RWPE1 (cell line): ENCODE results near the gene PDZD2.

ENCODE experiments used
- CTCF ChIA-PET: fragments of 350-600 bp; sonication (Branson Sonifier 250); formaldehyde crosslinking; extraction: SDS; loops from one replicate; lab custom pipeline; 2021; lab: Yijun Ruan, JAX
- POLR2A ChIA-PET: fragments of 400-600 bp; formaldehyde crosslinking; extraction: SDS; loops from one replicate; lab custom pipeline; 2020; ENCODE audit warnings: antibody characterized with exemption; ENCODE audit not compliant: low non-redundant PET; lab: Yijun Ruan, JAX
- DNase-seq: peaks from one replicate; pipeline ENCODE4 v3.0.0; 2012; ENCODE audit warnings: low spot score
- H3K27ac ChIP-seq: fragments of 450-650 bp; 2 replicates; pipeline ENCODE4 v1.5.1; 2017
- CTCF ChIP-seq: fragments of 450-650 bp; conservative IDR thresholded peaks from 2 replicates; pipeline ENCODE4 v1.5.1; 2017; ENCODE audit warnings: low read depth, mild to moderate bottlenecking

PDZD2 gene

DNA sequence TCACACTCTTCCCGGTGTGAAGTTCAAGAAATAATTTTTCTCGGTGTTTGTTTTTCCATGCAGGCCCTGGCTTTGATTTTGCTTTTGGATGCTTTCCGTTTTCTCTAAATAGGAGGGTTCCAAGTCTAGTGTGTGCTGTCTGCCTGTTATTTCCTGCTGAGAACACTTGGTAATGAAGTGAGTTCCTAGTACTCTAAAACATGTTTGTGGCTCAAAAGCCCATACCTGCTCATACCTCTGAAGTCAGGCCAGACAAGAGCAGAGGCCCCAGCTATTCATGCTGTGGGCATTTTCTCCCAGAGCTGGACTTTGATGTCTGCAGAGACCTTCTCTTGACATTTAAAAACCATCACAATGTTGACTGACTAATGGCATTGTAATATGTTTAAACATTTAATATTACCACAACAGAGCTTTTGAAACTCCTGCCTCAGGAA, 324.0 kb downstream of the PDZD2 start:
- no peak for TF ChIP-seq CTCF
- POLR2A ChIA-PET: no interaction called here

DNA sequence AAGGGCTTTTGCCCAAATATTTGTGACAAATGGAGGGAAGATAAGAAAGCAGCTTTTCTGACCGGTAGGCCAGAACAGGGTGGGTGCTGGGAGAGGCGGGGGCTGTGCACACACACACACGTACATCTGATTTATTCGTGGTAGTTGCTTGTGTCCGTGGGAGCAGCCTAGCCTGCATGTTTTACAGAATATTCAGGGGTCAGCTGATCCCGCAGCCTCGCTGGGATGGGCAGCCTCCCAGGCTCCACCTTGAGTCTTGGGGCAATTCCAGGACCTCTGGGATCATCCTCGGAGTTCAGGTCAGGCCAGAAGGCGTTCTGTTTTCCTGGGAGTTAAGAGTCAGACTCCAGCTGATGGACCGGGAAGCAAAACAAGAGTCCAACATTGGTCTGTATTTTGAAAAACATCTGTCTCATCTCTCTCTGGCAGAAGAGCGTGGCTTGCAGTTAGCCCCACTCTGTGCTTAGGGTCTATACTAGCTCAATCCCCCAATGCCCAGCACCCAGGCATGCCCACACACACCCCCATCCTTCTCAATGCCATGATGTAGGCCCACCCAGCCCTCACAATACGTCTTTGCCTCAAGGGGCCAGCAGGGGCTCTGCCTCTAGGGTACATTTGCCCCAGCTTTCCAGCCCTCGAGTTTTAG, 324.6 kb downstream of the PDZD2 start:
- ChIA-PET POLR2A (no interaction called here), CTCF (interaction anchor here (0.5 to 0.6 kb wide), 2 partner anchors 85 to 166 kb away, joined by 3 read pairs; no protein-coding TSS in a partner anchor)

More for the DNA sequence above, 324.0 kb downstream of the PDZD2 start:
- no peak for DNase-seq
- H3K27ac ChIP-seq: no peak overlapping the region
- CTCF ChIA-PET: interaction anchor here (0.5 to 0.6 kb wide), 2 partner anchors 85 to 165 kb away, joined by 3 read pairs; no protein-coding TSS in a partner anchor

DNA sequence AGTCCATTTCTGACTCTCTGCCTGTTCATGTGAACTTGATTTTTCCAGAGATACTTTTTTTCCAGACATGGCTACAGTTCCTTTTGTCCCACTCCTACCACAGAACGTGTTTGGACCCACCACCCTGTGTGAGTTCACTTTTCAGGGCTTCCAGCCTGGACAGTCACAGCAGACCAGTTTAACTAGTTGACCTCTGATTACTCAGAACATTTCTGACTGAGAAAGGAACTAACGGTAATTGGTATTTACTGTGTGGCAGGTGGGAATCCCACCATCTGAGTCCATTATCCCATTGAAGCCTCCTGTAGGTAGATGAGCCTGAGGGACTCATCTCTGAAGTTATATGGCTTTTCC, 325.1 kb downstream of the PDZD2 start:
- DNase-seq: peak; percentile 31
- no peak for TF ChIP-seq CTCF
- H3K27ac ChIP-seq: no peak overlapping the region
- ChIA-PET POLR2A (no interaction called here), CTCF (no interaction called here)

More for the DNA sequence above, 324.6 kb downstream of the PDZD2 start:
- H3K27ac ChIP-seq: no peak overlapping the region
- TF ChIP-seq CTCF: no peak
- DNase-seq: no peak

DNA sequence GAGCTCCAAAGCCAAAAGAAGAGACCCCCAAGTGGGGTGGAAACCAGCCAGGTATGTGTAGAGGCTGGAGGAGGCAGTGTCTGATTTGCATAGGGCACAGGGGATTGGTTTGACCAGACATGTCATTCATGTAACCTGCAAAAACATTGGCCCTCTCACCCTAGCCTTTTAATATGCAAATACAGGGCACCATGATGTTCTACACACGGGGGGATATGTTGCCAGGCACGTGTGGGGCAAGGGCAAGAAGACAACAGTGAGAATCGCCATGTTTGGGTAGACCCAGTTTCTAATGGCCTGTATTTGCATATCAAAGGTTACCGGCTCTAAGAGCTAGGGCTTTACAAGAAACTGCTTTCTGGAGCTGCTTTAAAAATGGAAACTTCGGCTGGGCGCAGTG, 326.3 kb downstream of the PDZD2 start:
- no peak overlapping the region for H3K27ac ChIP-seq
- no peak for DNase-seq
- TF ChIP-seq CTCF: no peak
- ChIA-PET POLR2A (no interaction called here), CTCF (no interaction called here)

GRCh38 chr5:31966936-31967335, 328.0 kb downstream of the PDZD2 start:
- TF ChIP-seq CTCF: no peak
- ChIA-PET CTCF (no interaction called here), POLR2A (no interaction called here)
- DNase-seq: no peak
- peak overlapping the region; percentile 36 for H3K27ac ChIP-seq

DNA sequence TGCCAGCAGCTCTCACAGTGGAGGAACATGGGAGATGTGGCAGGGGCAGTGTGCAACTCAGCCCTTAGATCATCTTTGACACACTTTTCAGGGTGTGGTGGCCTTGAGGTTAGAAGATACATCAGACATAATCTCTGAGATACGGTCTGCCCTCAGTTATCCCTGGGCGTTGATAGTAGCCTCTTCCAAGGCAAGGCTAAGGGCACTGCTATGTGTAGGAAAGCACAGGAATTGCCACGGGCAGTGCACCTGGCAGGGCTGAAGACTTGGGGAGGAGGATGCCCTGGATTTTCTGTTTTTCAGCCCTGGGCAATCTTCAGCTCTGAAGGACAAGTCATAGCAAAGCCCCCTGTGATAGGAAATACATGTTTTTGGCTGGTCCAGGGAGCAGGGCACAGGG, 328.5 kb downstream of the PDZD2 start:
- CTCF ChIA-PET: no interaction called here
- DNase-seq: no peak
- TF ChIP-seq CTCF: no peak
- H3K27ac ChIP-seq: peak overlapping the region; percentile 36
- POLR2A ChIA-PET: no interaction called here
